T-cell (primary cell): Measurements from ENCODE around the gene HSPH1. TPM values are rescaled to one million over a fixed set of nuclear protein-coding genes. Genes with fewer than 3 reads are reported as not detected.

Source experiments
- ATAC-seq, 4 experiments: fragments of 200-7000 bp in 3 of 4; fragments of 150-1000 bp in 1 of 4; cut with Tn5 transposase; replicated peaks in 1 of 4; 1 replicate in 3 of 4; 2 replicates in 1 of 4; pipeline ENCODE4 v1.10.0; 2021; ENCODE audit warnings: moderate library complexity in 3 of 4, mild to moderate bottlenecking in 2 of 4, moderate number of reproducible peaks in 1 of 4
- CTCF ChIA-PET, 2 donors: fragments of 300-600 bp; sonication (Branson Sonifier 250); formaldehyde crosslinking; loops; one replicate each; lab custom pipeline; 2022; ENCODE audit warnings: antibody characterized with exemption in 2 of 2; lab: Charles Lee
- POLR2A ChIA-PET, 2 donors: fragments of 300-600 bp; sonication (Branson Sonifier 250); formaldehyde crosslinking; loops; one replicate each; lab custom pipeline; 2022; ENCODE audit warnings: antibody characterized with exemption in 2 of 2; lab: Charles Lee
- DNase-seq, 35 experiments: peaks; one replicate each; pipeline versions ENCODE4 v3.0.0 to v3.0.0-alpha.2; 2013 to 2023
- H3K27ac ChIP-seq: one replicate; pipeline ENCODE4 v1.5.1; 2013; ENCODE audit warnings: low read length
- H3K27me3 ChIP-seq, 2 experiments: replicated peaks in 1 of 2; 1 replicate in 1 of 2; 2 replicates in 1 of 2; pipeline versions ENCODE4 v1.6.1 to v1.7.0; 2013; ENCODE audit warnings: low read length in 1 of 2, mixed read lengths in 1 of 2; ENCODE audit not compliant: control insufficient read depth in 2 of 2, insufficient read depth in 2 of 2; ENCODE audit errors: extremely low read depth in 1 of 2
- H3K36me3 ChIP-seq, 2 donors: 1 replicate in 1 of 2; 2 replicates in 1 of 2; pipeline versions ENCODE4 v1.6.1 to v1.7.0; 2013; ENCODE audit warnings: low read length in 1 of 2; ENCODE audit not compliant: control insufficient read depth in 2 of 2, insufficient read depth in 1 of 2; ENCODE audit errors: extremely low read depth in 1 of 2
- H3K4me1 ChIP-seq, 2 experiments: 1 replicate in 1 of 2; 2 replicates in 1 of 2; pipeline versions ENCODE4 v1.6.1 to v1.7.0; 2013; ENCODE audit warnings: low read length in 2 of 2, mixed read lengths in 1 of 2; ENCODE audit not compliant: insufficient read depth in 2 of 2, control insufficient read depth in 1 of 2; ENCODE audit errors: extremely low read depth in 1 of 2
- H3K4me3 ChIP-seq, 2 donors: 1 replicate in 1 of 2; 2 replicates in 1 of 2; pipeline versions ENCODE4 v1.5.1 to v1.7.0; 2013; ENCODE audit warnings: mild to moderate bottlenecking in 2 of 2, low read length in 1 of 2, moderate library complexity in 1 of 2; ENCODE audit not compliant: control insufficient read depth in 1 of 2; ENCODE audit errors: extremely low read depth in 1 of 2
- H3K9me3 ChIP-seq: 2 replicates; pipeline ENCODE4 v1.7.0; 2013
- H3K27ac Mint-ChIP-seq, 2 donors: one replicate each; pipeline ENCODE4 v1.8.0; 2020 to 2021; ENCODE audit warnings: mild to moderate bottlenecking in 2 of 2, mixed read lengths in 2 of 2
- H3K27me3 Mint-ChIP-seq, 2 donors: one replicate each; pipeline ENCODE4 v1.8.0; 2021 to 2022; ENCODE audit warnings: mixed read lengths in 2 of 2
- H3K36me3 Mint-ChIP-seq: one replicate; pipeline ENCODE4 v1.8.0; 2021; ENCODE audit warnings: mixed read lengths
- H3K4me1 Mint-ChIP-seq, 3 donors: one replicate each; pipeline ENCODE4 v1.8.0; 2020 to 2022; ENCODE audit warnings: mixed read lengths in 3 of 3, mild to moderate bottlenecking in 1 of 3
- H3K4me3 Mint-ChIP-seq, 3 donors: one replicate each; pipeline ENCODE4 v1.8.0; 2020 to 2022; ENCODE audit warnings: mild to moderate bottlenecking in 3 of 3, mixed read lengths in 3 of 3, moderate library complexity in 3 of 3
- H3K9me3 Mint-ChIP-seq, 3 donors: one replicate each; pipeline ENCODE4 v1.8.0; 2020 to 2022; ENCODE audit warnings: mixed read lengths in 3 of 3
- WGBS: methylation state at CpG from one replicate; pipeline ENCODE4 v1.1.5; 2013; ENCODE audit warnings: missing lambda C conversion rate; ENCODE audit not compliant: insufficient coverage; 5-methylcytosine and 5-hydroxymethylcytosine counted together
- total RNA-seq, 35 experiments: library from RNA in 6 of 35; stranded (reverse) in 6 of 35; fragments of 120-200 nt in 1 of 35; gene quantifications; one replicate each; pipeline versions ENCODE4 v1.2.1 to v1.2.4 and lab custom pipeline; 2013 to 2026

HSPH1 gene
- total RNA-seq, 5 donors from 2014 or later (not counting 1 experiment from before 2014, with no cell fraction given) = 54.5 to 141 (median 72.8) TPM

GRCh38 chr13:31094331-31095015 is 67.2 kb downstream of the HSPH1 start:
- Histone ChIP-seq H3K9me3 (no peaks in the 10 kb centered on the region), H3K36me3 (no peaks in the 10 kb centered on the region), H3K27ac (no peak overlapping the region), H3K4me1 (no peaks in the 10 kb centered on the region), H3K27me3 (peaks cover 0 to 13% of the 10 kb centered on the region in 2 experiments), H3K4me3 (no peak overlapping the region)
- peaks cover 0 to 6% (median 3%) of the 10 kb centered on the region in 3 donors for H3K4me1 Mint-ChIP-seq
- ChIA-PET POLR2A (no interaction called here), CTCF (no interaction called here)
- DNase-seq = no peak
- H3K4me3 Mint-ChIP-seq = no peak overlapping the region
- no peaks in the 10 kb centered on the region for H3K36me3 Mint-ChIP-seq
- H3K9me3 Mint-ChIP-seq = no peaks in the 10 kb centered on the region
- no peak overlapping the region for H3K27ac Mint-ChIP-seq
- peaks cover 13 to 32% of the 10 kb centered on the region in 2 donors for H3K27me3 Mint-ChIP-seq
- no peak for ATAC-seq
- 75% methylated on average over 6 of the region's 6 CpGs for WGBS

- peaks cover 4 to 25% of the 10 kb centered on the region in 2 donors for H3K27me3 Mint-ChIP-seq
- no peaks in the 10 kb centered on the region for H3K9me3 Mint-ChIP-seq
- no peak overlapping the region for H3K4me3 ChIP-seq
- H3K4me1 Mint-ChIP-seq = peaks cover 0 to 6% (median 3%) of the 10 kb centered on the region in 3 donors
- DNase-seq (no peak), ATAC-seq (no peak)
- ChIA-PET POLR2A (no interaction called here), CTCF (no interaction called here)
- no peaks in the 10 kb centered on the region for H3K9me3 ChIP-seq
- H3K27me3 ChIP-seq = peaks cover 0 to 16% of the 10 kb centered on the region in 2 experiments
- H3K4me1 ChIP-seq = no peaks in the 10 kb centered on the region
- H3K4me3 Mint-ChIP-seq = no peak overlapping the region
- no peak overlapping the region for H3K27ac ChIP-seq
- 49% methylated on average over 4 of the region's 9 CpGs for WGBS
- no peaks in the 10 kb centered on the region for H3K36me3 Mint-ChIP-seq
- H3K27ac Mint-ChIP-seq = no peak overlapping the region
- no peaks in the 10 kb centered on the region for H3K36me3 ChIP-seq
Measured at GRCh38 chr13:31093145-31093885, 68.4 kb downstream of the HSPH1 start.

- H3K27ac Mint-ChIP-seq = no peak overlapping the region
- no peaks in the 10 kb centered on the region for H3K36me3 Mint-ChIP-seq
- CTCF ChIA-PET = no interaction called here
Measured at GRCh38 chr13:31092646-31093045, 69.1 kb downstream of the HSPH1 start.

GRCh38 chr13:31090961-31091624 is 70.6 kb downstream of the HSPH1 start:
- Mint-ChIP-seq H3K9me3 (no peaks in the 10 kb centered on the region), H3K4me3 (no peak overlapping the region), H3K27me3 (peaks cover 11 to 27% of the 10 kb centered on the region in 2 donors), H3K4me1 (peaks cover 0 to 6% (median 3%) of the 10 kb centered on the region in 3 donors), H3K27ac (no peak overlapping the region), H3K36me3 (no peaks in the 10 kb centered on the region)
- H3K27ac ChIP-seq = no peak overlapping the region
- no peak for ATAC-seq
- no peak overlapping the region for H3K4me3 ChIP-seq
- H3K4me1 ChIP-seq = no peaks in the 10 kb centered on the region
- WGBS = 48% methylated on average over 10 of the region's 16 CpGs
- H3K9me3 ChIP-seq = no peaks in the 10 kb centered on the region
- ChIA-PET CTCF (no interaction called here), POLR2A (no interaction called here)
- peaks cover 0 to 11% of the 10 kb centered on the region in 2 experiments for H3K27me3 ChIP-seq
- no peak for DNase-seq
- H3K36me3 ChIP-seq = no peaks in the 10 kb centered on the region

More at GRCh38 chr13:31092646-31093045, 69.1 kb downstream of the HSPH1 start:
- H3K9me3 Mint-ChIP-seq = no peaks in the 10 kb centered on the region
- no peak overlapping the region for H3K27ac ChIP-seq
- no peaks in the 10 kb centered on the region for H3K36me3 ChIP-seq
- H3K4me3 ChIP-seq = no peak overlapping the region
- WGBS = 33% methylated on average over 1 of the region's 5 CpGs
- H3K4me3 Mint-ChIP-seq = no peak overlapping the region
- H3K27me3 Mint-ChIP-seq = peaks cover 4 to 25% of the 10 kb centered on the region in 2 donors
- H3K9me3 ChIP-seq = no peaks in the 10 kb centered on the region
- no peak for DNase-seq
- no peak for ATAC-seq
- POLR2A ChIA-PET = no interaction called here
- no peaks in the 10 kb centered on the region for H3K4me1 ChIP-seq
- H3K27me3 ChIP-seq = peaks cover 0 to 16% of the 10 kb centered on the region in 2 experiments
- peaks cover 0 to 6% (median 3%) of the 10 kb centered on the region in 3 donors for H3K4me1 Mint-ChIP-seq

- no peak for DNase-seq
- H3K9me3 ChIP-seq = no peaks in the 10 kb centered on the region
- peaks cover 0 to 17% of the 10 kb centered on the region in 2 experiments for H3K27me3 ChIP-seq
- no peak overlapping the region for H3K4me3 Mint-ChIP-seq
- no peaks in the 10 kb centered on the region for H3K36me3 ChIP-seq
- peaks cover 0 to 6% (median 3%) of the 10 kb centered on the region in 3 donors for H3K4me1 Mint-ChIP-seq
- no peaks in the 10 kb centered on the region for H3K36me3 Mint-ChIP-seq
- H3K27ac ChIP-seq = no peak overlapping the region
- H3K9me3 Mint-ChIP-seq = no peaks in the 10 kb centered on the region
- H3K4me3 ChIP-seq = no peak overlapping the region
- no peaks in the 10 kb centered on the region for H3K4me1 ChIP-seq
- WGBS = 76% methylated on average over 3 of the region's 5 CpGs
- peaks cover 12 to 29% of the 10 kb centered on the region in 2 donors for H3K27me3 Mint-ChIP-seq
- POLR2A ChIA-PET = no interaction called here
- H3K27ac Mint-ChIP-seq = no peak overlapping the region
- no peak for ATAC-seq
- CTCF ChIA-PET = no interaction called here
Measured at GRCh38 chr13:31090096-31090495, 71.6 kb downstream of the HSPH1 start.

- Histone ChIP-seq H3K27ac (no peak overlapping the region), H3K27me3 (peaks cover 0 to 17% of the 10 kb centered on the region in 2 experiments), H3K4me3 (no peak overlapping the region), H3K9me3 (no peaks in the 10 kb centered on the region), H3K4me1 (no peaks in the 10 kb centered on the region), H3K36me3 (no peaks in the 10 kb centered on the region)
- no peak for DNase-seq
- Mint-ChIP-seq H3K9me3 (no peaks in the 10 kb centered on the region), H3K36me3 (no peaks in the 10 kb centered on the region), H3K27ac (no peak overlapping the region), H3K27me3 (peaks cover 16 to 28% of the 10 kb centered on the region in 2 donors), H3K4me3 (no peak overlapping the region), H3K4me1 (peaks cover 0 to 6% (median 3%) of the 10 kb centered on the region in 3 donors)
- POLR2A ChIA-PET = no interaction called here
- CTCF ChIA-PET = no interaction called here
- 80% methylated on average over 3 of the region's 3 CpGs for WGBS
- no peak for ATAC-seq
Measured at GRCh38 chr13:31089649-31090048, 72.1 kb downstream of the HSPH1 start.
